Caki2 (cell line): Measurements from ENCODE around the gene RBM6. TPM values are rescaled to one million over a fixed set of nuclear protein-coding genes. Genes with fewer than 3 reads are reported as not detected.

ENCODE experiments used
- DNase-seq: peaks from one replicate; pipeline ENCODE4 v3.0.0-alpha.2; 2015; ENCODE audit warnings: low read depth
- in situ Hi-C: cut with HindIII; loops from 2 replicates; pipeline ENCODE4 v1.10.0; 2016; ENCODE audit warnings: low sequenced_read_pairs, low pct_unique_long_range_greater_than_20kb, mixed read lengths
- total RNA-seq: library from RNA; depleted of rRNA; stranded (reverse); fragments of >200 nt; shearing (Covaris generic); gene quantifications from 2 replicates; pipeline ENCODE4 v1.2.3, GENCODE V29; 2014; ENCODE audit warnings: low replicate concordance; rRNA removed

The RBM6 gene
- total RNA-seq, 1 experiment from 2014 or later: 7.1 TPM

DNA sequence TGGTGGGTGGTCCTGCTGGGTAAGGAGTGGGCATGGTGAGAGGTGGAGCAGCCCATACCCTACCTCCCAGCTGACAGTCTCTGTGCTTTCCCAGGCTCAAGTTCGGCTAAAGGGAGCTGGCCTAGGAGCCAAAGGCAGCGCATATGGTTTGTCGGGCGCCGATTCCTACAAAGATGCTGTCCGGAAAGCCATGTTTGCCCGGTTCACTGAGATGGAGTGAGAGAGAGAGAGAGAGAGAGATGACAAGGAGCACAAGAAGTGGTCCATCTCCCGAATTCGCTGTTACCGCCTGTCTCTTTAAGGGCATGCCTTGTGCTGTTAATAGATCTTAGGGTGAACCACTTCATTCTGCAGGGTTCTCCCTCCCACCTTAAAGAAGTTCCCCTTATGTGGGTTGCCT lies 178.3 kb downstream of the RBM6 start:
- in situ Hi-C loops: no loop called here
- no peak for DNase-seq

DNA sequence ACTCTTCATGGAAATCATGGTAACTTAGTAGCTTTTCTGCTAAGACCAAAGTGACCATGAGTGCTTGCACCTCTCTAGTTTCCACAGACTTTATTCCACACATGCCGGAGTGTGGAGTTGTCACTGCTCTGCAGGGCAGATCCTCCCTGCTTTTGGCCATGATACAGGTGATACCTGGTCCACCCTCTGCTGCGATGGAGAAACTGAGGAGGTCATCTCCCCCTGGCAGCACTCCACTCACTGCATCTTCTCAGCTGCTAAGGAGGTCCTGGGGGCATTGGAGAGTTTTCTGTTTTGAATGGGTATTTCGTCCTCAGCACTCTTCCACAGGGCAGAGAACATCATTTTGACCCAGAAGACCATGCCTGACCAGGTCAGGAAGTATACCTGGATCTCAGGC lies 179.8 kb downstream of the RBM6 start:
- in situ Hi-C loops: no loop called here
- no peak for DNase-seq

DNA sequence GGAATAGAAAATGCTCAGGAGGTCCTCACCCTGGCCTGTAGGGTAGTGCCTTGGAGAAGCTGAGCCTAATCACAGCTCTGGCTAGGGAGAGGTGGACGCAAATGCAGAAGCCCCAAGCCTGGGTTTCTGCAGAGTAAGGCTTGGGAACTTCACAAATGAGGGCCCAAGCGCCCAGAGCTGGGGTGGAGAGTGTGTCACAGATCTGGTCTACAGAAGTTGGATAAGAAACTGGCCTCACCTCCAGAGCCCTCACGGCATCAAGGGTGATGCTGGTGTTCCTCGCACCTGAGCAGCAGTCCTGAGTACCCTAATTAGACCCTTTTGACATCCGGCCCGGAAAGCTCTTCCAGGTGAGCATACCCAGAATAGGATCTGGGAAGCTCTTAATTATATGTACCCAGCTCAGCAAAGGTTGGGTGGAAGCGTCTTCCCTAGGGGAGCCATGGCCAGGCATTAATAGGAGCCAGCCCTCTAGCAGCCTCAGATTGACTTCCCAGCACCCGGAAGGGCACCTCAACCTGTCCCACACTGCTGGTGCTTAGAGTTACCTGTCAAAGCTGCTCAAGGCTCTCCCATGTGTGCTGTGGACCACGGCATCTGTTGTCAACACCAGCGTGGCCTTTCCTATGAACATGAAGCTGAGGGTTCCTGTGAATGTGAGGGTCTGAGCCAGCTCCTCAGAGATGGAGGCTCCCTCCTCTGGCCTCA lies 180.6 kb downstream of the RBM6 start:
- DNase-seq: no peak
- in situ Hi-C loops: no loop called here

DNA sequence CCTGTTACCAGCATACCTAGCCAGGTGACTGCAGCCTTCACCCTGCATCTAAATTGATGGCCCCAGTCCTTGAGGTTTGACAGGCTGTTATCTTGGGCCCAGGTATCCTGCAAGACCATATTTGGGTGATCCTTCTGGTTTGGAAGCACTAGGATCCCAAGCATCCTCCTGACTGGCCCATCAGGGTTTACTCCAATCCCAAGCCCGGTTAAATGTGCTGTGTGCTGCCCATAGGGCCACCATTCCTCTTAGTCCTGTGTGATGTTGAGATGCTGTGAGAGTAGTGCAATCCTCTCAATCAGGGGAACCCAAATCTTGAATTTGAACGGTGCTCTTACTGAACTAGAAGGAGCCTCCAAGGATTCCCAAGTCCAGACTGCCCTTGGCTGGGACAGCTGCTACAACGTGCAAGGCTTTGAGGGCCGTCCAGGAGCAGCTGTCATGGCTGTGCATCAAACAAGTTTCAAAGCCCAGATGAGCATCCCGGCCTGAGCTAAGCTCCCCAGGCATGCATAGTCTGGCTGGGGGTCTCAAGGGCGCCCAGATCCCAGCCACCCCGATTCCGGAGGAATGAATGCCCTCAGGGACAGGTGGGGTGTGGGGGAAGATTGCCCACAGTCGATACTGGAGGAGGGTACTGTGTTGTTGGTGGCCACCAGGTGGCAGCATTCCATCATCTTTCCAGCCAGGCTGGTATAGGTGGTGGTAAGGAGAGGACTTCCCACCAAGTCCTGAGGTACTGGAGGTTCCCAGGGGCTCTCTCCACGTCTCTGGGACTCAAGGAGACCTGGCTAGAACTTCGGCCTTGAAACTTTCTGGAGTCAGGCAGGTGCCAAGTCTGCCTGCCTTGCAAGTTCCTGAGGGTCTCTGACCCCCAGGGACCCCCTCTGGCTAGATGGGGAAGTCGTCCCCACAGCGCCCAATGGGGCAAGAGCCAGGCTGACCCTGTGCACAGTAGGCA lies 181.4 kb downstream of the RBM6 start:
- in situ Hi-C loops: no loop called here
- DNase-seq: peak; percentile 52

DNA sequence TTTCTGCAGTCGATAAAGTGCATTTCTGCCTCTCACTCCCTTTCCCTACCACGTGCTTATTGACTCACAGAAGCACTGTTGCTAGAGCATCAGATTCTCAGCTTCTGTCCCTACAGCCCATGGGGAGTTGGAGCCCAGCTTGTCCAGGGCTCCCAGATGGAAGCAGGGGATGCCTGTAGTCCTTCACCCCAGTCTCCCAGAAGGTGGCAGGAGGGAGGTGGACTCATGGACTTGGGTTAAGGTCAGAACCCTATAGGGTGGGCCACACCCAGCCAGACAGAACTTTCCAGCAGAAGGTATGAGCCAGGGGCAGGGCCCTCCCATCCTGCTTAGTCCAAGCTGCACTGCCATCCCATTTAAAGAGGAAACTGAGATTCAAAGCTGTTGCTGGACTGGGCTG lies 182.1 kb downstream of the RBM6 start:
- in situ Hi-C loops: no loop called here
- no peak for DNase-seq

DNA sequence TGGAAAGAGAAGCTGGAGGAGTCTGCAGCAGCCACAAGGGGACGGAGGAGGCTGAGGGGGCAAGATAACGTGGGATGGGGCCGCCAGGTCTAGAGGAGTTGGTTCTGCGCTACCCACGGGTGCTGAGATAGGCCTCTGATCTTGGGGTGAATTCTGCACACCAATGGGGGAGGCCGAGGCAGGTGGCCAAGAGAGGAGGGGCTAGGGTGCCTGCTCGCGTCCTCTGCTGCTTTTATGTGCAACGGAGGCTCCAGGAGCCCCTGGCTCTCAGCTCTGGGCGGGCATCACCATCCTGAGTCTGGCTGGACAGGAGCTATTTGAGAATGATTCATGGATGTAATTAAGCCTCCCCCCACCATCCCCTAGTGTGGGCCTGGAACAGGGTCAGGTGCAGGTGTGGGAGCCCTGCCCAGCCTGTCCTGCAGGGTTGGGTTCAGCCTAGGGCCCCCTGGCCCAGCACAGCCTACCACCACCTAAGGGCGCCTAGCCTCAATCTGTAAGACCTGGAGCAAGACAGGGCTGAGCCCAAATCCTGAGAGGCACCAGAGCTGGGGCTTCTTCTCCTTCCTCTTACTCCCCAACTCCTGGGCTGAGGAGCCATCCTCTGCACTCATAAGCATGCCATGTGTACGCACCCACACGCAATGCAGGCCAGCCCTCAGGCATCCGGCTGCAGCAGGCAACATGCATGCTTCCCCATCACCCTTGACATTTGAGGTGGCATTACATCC lies 182.9 kb downstream of the RBM6 start:
- in situ Hi-C loops: no loop called here
- no peak for DNase-seq

DNA sequence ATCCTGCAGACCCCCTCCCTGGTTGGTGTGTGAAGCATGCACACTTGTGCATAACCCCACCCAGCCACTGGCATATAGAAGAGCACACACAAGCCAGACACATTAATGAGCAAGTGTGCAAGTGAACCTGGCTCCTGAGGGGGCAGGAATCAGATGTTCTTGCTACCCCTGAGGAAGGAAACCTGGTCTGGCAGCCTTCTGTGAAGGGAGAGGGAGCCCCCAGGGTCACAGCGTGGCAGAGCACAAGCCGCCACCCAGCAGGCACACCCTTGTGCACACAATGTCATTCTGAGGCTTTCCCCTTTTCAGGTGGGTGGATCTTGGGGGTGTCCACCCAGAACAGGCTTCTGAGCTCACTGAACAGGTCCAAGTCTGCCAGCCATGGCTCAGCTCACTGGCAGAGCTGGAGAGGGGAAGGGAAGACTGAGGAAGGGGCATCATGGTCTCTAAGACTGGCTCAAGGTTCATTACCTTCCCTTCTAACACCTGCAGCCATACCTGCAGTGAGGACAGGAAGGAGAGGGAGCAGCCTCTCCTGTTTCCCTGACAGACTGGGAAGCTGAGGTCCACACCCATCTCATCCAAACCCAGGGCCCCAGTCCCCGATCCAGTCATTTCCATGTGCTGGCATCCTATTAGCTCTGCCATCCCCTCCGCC lies 183.6 kb downstream of the RBM6 start:
- in situ Hi-C loops: no loop called here
- DNase-seq: no peak

DNA sequence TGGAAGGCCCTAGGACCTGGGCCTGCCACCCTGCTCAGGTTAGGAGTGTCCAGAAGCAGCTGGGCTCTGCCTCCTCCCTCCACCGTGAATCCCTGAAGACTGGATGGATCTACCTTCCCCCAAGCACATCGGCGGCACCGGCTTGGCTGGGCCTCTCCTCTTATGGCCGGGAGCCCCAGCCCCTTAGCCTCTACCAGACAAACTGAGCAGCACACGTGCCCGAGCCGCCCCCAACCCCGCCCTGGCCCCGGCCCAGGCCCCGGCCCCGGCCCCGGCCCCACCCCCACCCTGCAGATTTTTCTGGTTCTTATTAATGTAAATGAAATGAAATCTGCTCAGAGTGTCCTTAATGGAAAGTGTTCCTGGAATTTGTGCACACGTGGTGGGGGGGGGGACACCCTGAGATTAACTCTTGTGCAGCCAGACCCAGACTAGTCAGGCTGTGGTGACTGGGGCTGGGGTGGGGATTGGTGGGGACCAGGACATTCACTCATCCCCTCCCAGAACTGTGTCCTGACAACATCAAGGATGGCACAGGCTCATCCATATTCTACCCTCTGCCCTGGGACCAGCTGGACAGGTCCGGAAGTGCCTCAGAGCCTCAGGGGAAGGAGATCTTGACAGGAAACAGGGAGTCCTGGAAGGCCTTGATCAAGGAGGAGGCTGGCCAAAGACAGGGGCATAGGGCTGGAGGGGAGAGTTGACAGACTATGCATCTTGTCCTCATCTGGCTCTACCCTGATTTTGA lies 184.3 kb downstream of the RBM6 start:
- in situ Hi-C loops: no loop called here
- DNase-seq: no peak

DNA sequence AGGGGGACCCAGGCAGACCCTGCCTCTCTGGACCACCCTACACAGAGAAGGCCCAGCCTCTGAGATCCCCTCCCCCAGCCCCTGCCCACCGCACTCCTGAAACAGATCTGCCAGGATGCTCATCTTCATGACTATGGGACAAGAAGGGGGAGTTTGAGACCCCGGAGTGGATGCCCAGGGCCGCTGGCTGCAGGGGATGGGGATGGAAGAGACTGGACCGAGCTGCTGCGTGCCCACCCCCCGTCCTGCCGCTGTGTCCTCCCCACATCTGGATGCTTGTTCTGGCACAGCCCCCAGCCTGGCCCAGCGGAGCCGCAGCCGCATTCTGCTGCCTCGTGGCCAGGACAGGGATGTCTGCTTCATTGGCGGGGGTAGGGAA lies 184.8 kb downstream of the RBM6 start:
- in situ Hi-C loops: no loop called here

DNA sequence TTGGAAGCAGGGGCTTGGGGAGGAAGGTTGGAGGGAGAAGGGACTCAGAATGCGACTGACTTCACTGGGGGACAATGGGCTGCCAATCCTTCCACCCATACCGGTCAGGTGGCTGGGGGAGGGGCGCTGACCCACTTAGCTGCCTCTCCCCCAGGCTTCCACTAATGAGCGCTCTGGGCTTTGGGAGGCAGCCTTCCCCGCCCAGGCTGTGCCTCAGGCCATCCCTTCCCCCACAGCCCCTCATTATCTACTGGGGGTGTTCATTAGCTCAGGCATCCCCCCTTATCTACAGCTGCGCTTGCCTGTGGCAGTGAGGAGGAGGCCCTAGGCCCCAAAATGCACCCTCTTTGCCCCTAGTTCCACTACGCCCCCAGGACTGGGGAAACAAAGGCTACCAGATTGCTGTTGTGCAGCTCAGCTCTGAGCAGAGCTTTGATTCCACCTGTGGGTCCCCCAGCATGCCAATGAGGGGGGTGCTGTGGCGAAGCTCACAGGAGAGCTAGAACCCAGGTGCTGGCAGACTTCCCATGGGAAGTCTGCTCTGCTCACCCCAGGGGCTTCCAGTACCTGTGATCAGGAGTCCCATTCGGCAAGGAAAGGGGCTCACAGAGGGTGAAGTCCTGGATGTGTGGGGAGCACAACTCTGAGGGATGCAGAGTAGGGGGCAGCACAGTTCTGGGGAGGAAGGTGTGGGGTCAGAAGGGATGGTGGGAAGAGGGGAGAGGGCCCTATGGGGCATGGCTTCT lies 185.8 kb downstream of the RBM6 start:
- DNase-seq: no peak
- in situ Hi-C loops: no loop called here

More for the DNA sequence above, 184.8 kb downstream of the RBM6 start:
- DNase-seq: no peak

DNA sequence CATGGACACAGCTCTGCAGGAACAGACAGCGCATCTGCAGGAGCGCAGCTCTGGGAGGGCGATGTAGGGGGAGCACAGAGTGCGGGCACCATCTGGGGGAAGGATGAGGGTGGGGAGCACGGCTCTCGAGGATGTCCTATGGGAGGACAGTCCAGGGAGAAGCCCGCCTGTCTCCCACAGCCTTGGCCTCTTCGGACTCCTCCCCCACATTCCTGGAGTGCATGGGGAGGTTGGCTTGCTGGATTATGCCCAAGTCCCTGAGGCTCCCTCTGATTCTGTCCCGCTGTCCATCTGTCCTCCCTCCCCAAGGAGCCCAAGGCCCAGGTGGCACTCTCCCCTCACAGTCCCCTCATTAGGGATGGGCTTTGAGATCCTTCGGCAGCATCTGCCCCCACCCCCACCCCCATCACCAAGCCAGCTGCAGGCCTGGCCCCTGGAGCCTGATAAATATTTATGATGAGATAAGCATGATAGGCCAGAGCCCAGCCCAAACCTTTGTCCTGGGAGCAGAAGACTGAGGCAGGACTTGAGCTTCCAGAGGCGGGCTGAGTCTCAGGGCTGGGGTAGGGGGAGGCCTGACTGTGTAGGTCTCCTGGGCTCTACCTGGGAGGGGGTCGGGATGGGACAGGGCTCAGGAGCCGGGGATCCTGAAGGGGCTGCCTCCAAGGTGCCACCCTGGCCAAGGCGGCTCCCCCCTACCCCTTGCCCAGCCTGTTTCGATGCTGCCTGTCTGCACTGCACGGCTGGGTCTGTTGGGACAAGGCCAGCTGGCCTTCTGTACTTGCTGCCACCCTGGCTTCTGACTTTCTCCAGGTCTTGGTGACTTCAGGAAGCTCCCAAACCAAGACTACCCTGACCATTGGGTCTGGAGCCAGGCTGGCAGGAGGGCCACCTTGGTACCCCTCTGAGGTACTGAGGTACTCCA lies 186.6 kb downstream of the RBM6 start:
- in situ Hi-C loops: no loop called here

More for the DNA sequence above, 186.6 kb downstream of the RBM6 start:
- peak; percentile 23 for DNase-seq

Other genes starting within 250 kb of the RBM6 start
- not detected in 2 replicates for gene AMIGO3, start 220.5 kb upstream of the RBM6 start, total RNA-seq
- gene GMPPB, start 216.2 kb upstream of the RBM6 start, total RNA-seq: 32.1 and 35.9 TPM in 2 replicates
- 20.3 and 23.7 TPM in 2 replicates for gene IP6K1, start 153.6 kb upstream of the RBM6 start, total RNA-seq
- not detected in 2 replicates for gene CDHR4, start 140.3 kb upstream of the RBM6 start, total RNA-seq
- 0.81 TPM in 1 of 2 replicates, not detected in the other for gene INKA1, start 136.9 kb upstream of the RBM6 start, total RNA-seq
- gene UBA7, start 126.2 kb upstream of the RBM6 start, total RNA-seq: 5.3 and 19.6 TPM in 2 replicates
- 7.0 and 16.5 TPM in 2 replicates for gene TRAIP, start 83.6 kb upstream of the RBM6 start, total RNA-seq
- gene CAMKV, start 70.2 kb upstream of the RBM6 start, total RNA-seq: not detected in 2 replicates
- gene MST1R, start 36.3 kb upstream of the RBM6 start, total RNA-seq: not detected in 2 replicates
- 5.6 and 20.9 TPM in 2 replicates for gene MON1A, start 10.3 kb upstream of the RBM6 start, total RNA-seq
- gene RBM5, start 148.8 kb downstream of the RBM6 start, total RNA-seq: 42.3 and 44.1 TPM in 2 replicates
- 33.5 and 36.1 TPM in 2 replicates for gene SEMA3F, start 215.2 kb downstream of the RBM6 start, total RNA-seq